Right atrium auricular region (tissue), 2 donors: Measurements from ENCODE around the gene CNMD. TPM values are rescaled to one million over a fixed set of nuclear protein-coding genes. Genes with fewer than 3 reads are reported as not detected.
"Not testable (repeated sequence)": the region's sequence is repeated elsewhere in the genome, so short reads cannot be mapped to it uniquely, and the experiment has no call there.

ENCODE experiments used
- DNase-seq: peaks from one replicate; pipeline ENCODE4 v3.0.0-alpha.2; 2019; ENCODE audit warnings: low spot score
- H3K27ac ChIP-seq, 2 donors: fragments of 200-600 bp; sonication (generic); 1 replicate in 1 of 2; 2 replicates in 1 of 2; pipeline ENCODE4 v1.5.1; 2016 to 2019
- H3K27me3 ChIP-seq, 2 donors: fragments of 200-600 bp; sonication (generic); one replicate each; pipeline versions ENCODE4 v1.5.1 to v1.6.0; 2017 to 2019
- H3K36me3 ChIP-seq: fragments of 200-600 bp; sonication (generic); one replicate; pipeline ENCODE4 v1.5.1; 2016
- H3K4me1 ChIP-seq, 2 donors: fragments of 200-600 bp; sonication (generic); one replicate each; pipeline versions ENCODE4 v1.5.1 to v1.6.0; 2017 to 2019
- H3K4me3 ChIP-seq, 2 donors: fragments of 200-600 bp; sonication (generic); 1 replicate in 1 of 2; 2 replicates in 1 of 2; pipeline ENCODE4 v1.5.1; 2017 to 2019; ENCODE audit warnings: mild to moderate bottlenecking in 1 of 2, moderate library complexity in 1 of 2
- H3K9me3 ChIP-seq, 2 donors: fragments of 200-600 bp; sonication (generic); one replicate each; pipeline ENCODE4 v1.5.1; 2019
- total RNA-seq, 2 donors: library from RNA; depleted of rRNA; stranded (reverse); fragments of >200 nt; gene quantifications; one replicate each; pipeline ENCODE4 v1.1.0, GENCODE V29; 2016
- TF ChIP-seq, protein P1 (sequence below), 2 donors: fragments of 200-600 bp; sonication (generic); IDR thresholded peaks; one replicate each; pipeline ENCODE4 v1.5.1; 2019; ENCODE audit warnings: antibody characterized with exemption in 2 of 2

CNMD gene
- total RNA-seq, 2 donors from 2014 or later, result not detected

DNA sequence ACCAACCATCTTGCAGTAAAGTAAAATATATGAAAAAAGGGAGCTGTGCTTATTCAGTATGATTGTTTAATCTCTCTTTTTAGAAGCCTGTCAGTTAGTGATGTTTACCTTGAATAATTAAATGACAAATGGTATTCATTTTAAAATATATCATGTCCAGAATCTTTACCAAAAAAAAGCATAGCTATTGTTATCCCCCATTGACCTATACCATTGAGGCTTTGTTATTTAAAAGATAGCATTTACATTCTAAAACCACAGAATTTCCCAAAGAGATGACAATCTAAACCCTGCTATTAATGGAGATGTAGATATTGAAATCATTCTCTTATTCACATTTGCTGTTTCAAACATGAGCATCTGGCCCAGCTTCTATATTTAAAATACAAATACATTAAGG is 2.2 kb downstream of the CNMD start:
- peaks cover 0 to 11% of the 10 kb centered on the region in 2 donors for H3K4me1 ChIP-seq
- TF ChIP-seq, protein P1, sequence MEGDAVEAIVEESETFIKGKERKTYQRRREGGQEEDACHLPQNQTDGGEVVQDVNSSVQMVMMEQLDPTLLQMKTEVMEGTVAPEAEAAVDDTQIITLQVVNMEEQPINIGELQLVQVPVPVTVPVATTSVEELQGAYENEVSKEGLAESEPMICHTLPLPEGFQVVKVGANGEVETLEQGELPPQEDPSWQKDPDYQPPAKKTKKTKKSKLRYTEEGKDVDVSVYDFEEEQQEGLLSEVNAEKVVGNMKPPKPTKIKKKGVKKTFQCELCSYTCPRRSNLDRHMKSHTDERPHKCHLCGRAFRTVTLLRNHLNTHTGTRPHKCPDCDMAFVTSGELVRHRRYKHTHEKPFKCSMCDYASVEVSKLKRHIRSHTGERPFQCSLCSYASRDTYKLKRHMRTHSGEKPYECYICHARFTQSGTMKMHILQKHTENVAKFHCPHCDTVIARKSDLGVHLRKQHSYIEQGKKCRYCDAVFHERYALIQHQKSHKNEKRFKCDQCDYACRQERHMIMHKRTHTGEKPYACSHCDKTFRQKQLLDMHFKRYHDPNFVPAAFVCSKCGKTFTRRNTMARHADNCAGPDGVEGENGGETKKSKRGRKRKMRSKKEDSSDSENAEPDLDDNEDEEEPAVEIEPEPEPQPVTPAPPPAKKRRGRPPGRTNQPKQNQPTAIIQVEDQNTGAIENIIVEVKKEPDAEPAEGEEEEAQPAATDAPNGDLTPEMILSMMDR (IDR thresholded peaks at IDR 0.05), result no peak
- no peak for DNase-seq
- H3K36me3 ChIP-seq, result no peaks in the 10 kb centered on the region
- H3K9me3 ChIP-seq, result no peaks in the 10 kb centered on the region
- peaks cover 7 to 19% of the 10 kb centered on the region in 2 donors for H3K27me3 ChIP-seq
- no peak overlapping the region for H3K27ac ChIP-seq
- no peak overlapping the region for H3K4me3 ChIP-seq

DNA sequence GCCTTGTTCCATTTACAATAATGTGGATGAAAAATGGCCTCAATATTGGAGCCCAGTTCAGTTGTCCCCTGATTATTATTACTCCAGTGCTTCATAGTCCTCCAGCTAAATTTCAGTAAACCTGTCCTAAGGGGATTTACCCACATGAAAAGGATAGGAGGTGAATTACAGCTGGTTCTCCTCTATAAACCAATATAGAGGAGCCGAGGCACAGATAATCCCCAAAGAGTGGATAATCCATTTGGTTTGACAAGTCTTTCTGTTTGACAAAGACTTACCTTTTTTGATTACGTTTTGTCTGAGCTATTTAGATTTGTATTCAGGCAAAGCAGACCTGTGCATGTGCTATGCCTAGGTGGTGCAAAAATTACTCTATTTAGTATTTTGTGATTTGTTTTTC is 2.7 kb downstream of the CNMD start:
- Histone ChIP-seq H3K27ac (no peak overlapping the region), H3K4me3 (no peak overlapping the region), H3K36me3 (no peaks in the 10 kb centered on the region), H3K9me3 (no peaks in the 10 kb centered on the region), H3K27me3 (peaks cover 7 to 19% of the 10 kb centered on the region in 2 donors), H3K4me1 (peaks cover 0 to 11% of the 10 kb centered on the region in 2 donors)
- TF ChIP-seq, protein P1 (IDR thresholded peaks at IDR 0.05), result no peak
- DNase-seq, result no peak

GRCh38 chr13:52734075-52734623 is 5.5 kb downstream of the CNMD start:
- Histone ChIP-seq H3K27me3 (peaks cover under 1 to 11% of the 10 kb centered on the region in 2 donors), H3K36me3 (no peaks in the 10 kb centered on the region), H3K4me1 (peaks cover 0 to 7% of the 10 kb centered on the region in 2 donors), H3K4me3 (no peak overlapping the region), H3K27ac (no peak overlapping the region), H3K9me3 (no peaks in the 10 kb centered on the region)
- DNase-seq, result no peak
- TF ChIP-seq, protein P1 (IDR thresholded peaks at IDR 0.05), result no peak

- Histone ChIP-seq H3K9me3 (peaks cover 0 to 4% of the 10 kb centered on the region in 2 donors), H3K4me1 (no peaks in the 10 kb centered on the region), H3K4me3 (no peak overlapping the region), H3K27me3 (no peaks in the 10 kb centered on the region), H3K36me3 (no peaks in the 10 kb centered on the region), H3K27ac (no peak overlapping the region)
- TF ChIP-seq, protein P1 (IDR thresholded peaks at IDR 0.05), result no peak
- DNase-seq, result no peak
Observed at GRCh38 chr13:52726258-52726657, 13.4 kb downstream of the CNMD start.

DNA sequence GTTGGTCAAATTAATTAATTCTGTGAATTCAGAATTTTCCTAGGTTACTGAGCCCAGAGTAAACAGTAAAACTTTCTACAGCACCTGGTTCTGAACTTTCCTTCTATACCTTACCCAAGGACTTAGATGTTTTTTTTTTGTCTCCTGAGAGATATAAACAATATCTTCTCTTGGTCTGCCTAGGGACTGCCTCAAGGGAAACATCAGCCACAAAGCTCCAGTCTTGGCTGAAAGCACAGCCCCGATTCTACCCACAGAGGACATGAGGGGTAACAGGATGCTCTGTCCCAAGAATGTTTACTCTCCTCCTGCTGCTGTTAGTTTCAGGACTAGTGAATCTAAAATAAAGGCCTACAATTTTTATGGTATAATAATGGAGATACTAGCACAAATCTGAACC is 14.3 kb downstream of the CNMD start:
- TF ChIP-seq, protein P1 (IDR thresholded peaks at IDR 0.05), result no peak
- DNase-seq, result no peak

GRCh38 chr13:52723181-52723580 is 16.4 kb downstream of the CNMD start:
- no peaks in the 10 kb centered on the region for H3K27me3 ChIP-seq
- DNase-seq, result no peak
- H3K4me3 ChIP-seq, result no peak overlapping the region
- TF ChIP-seq, protein P1 (IDR thresholded peaks at IDR 0.05), result no peak
- H3K27ac ChIP-seq, result no peak overlapping the region
- H3K36me3 ChIP-seq, result no peaks in the 10 kb centered on the region
- peaks cover 0 to 4% of the 10 kb centered on the region in 2 donors for H3K9me3 ChIP-seq
- H3K4me1 ChIP-seq, result no peaks in the 10 kb centered on the region

More for the DNA sequence above, 14.3 kb downstream of the CNMD start:
- peaks cover 0 to 4% of the 10 kb centered on the region in 2 donors for H3K9me3 ChIP-seq
- H3K36me3 ChIP-seq, result no peaks in the 10 kb centered on the region
- no peaks in the 10 kb centered on the region for H3K4me1 ChIP-seq
- H3K27ac ChIP-seq, result no peak overlapping the region
- H3K27me3 ChIP-seq, result no peaks in the 10 kb centered on the region
- no peak overlapping the region for H3K4me3 ChIP-seq

DNA sequence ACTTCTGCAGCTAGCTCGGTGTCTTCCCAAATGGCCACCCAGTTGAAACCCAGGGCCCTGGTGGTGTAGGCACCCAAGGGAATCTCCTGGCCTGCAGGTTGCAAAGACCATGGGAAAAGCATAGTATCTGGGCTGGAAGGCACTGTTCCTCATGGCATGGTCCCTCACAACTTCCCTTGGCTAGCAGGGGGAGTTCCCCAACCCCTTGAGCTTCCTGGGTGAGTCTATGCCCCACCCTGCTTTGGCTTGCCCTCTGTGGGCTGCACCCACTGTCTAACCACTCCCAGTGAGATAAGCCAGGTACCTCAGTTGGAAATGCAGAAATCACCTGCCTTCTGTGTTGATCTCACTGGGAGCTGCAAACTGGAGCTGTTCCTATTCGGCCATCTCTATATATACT is 18.3 kb downstream of the CNMD start:
- H3K4me1 ChIP-seq, H3K27me3 ChIP-seq, H3K36me3 ChIP-seq, H3K27ac ChIP-seq, H3K4me3 ChIP-seq, H3K9me3 ChIP-seq, DNase-seq: not testable (repeated sequence)

- not testable (repeated sequence) for H3K36me3 ChIP-seq, H3K4me3 ChIP-seq, H3K4me1 ChIP-seq, H3K27ac ChIP-seq, H3K9me3 ChIP-seq, DNase-seq, H3K27me3 ChIP-seq
Observed at GRCh38 chr13:52720904-52721303, 18.7 kb downstream of the CNMD start.
